GM23248 (cell line): Measurements from ENCODE around the gene TAL1.

Source experiments
- EZH2 ChIP-seq: fragments of 200-600 bp; sonication (generic); IDR thresholded peaks from 2 replicates; pipeline ENCODE4 v1.6.1; 2018; ENCODE audit warnings: antibody characterized with exemption, mild to moderate bottlenecking; ENCODE audit not compliant: insufficient read depth, poor library complexity, severe bottlenecking
- EZH2phosphoT487 ChIP-seq: fragments of 200-600 bp; sonication (generic); IDR thresholded peaks from 2 replicates; pipeline ENCODE4 v1.6.1; 2018; ENCODE audit warnings: antibody characterized with exemption, moderate library complexity, mild to moderate bottlenecking, low read depth; ENCODE audit not compliant: insufficient read depth

DNA sequence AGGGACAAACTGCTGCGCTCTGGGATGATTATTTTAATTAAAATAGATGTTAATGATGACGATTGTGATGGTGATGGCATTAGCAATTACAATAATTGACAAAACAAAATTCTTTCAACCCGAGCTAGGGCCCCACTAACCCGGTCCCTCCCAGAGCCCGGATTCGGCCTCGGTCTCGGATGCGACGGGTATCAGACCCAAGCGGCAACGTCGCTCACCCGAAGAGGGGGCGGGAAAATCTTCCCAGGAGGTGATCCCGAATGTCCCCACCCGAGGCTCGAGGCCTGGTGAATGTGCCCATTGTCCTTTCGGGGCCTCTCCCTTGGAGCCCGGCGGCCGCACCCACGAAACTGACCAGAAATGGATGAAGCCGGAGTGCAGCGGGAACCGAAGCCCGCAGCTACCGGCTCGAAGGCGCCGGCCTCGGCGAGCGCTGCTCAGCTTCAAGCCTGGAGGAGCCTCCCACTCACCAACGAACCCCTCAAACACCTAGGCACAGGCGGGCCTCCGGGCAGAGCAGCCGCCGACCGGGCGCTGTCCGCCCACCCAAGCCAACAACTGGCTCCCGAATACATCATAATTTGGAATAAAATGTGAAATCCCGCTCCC is 1.2 kb downstream of the TAL1 start:
- TF ChIP-seq EZH2, result peak; percentile 21
- TF ChIP-seq EZH2phosphoT487, result peak; percentile 6; the same call in 1 of the 2 replicates
